Suprapubic skin (tissue), 4 donors: ENCODE data around the gene CLCN5.

ENCODE experiments used
- CTCF ChIP-seq, 2 donors: fragments of 200-600 bp in 1 of 2; fragments of 450-650 bp in 1 of 2; sonication (generic) in 1 of 2; IDR thresholded peaks; one replicate each; pipeline ENCODE4 v1.5.1; 2016 to 2019; ENCODE audit warnings: antibody characterized with exemption in 2 of 2, mild to moderate bottlenecking in 1 of 2, moderate library complexity in 1 of 2
- EP300 ChIP-seq: sonication (generic); formaldehyde crosslinking; IDR thresholded peaks from one replicate; pipeline ENCODE4 v1.6.1; 2017; ENCODE audit warnings: antibody characterized with exemption
- POLR2A ChIP-seq, 2 donors: fragments of 450-650 bp; IDR thresholded peaks; one replicate each; pipeline ENCODE4 v1.6.1; 2017; ENCODE audit warnings: antibody characterized with exemption in 2 of 2, mild to moderate bottlenecking in 2 of 2, moderate library complexity in 2 of 2
- POLR2AphosphoS5 ChIP-seq, 3 donors: sonication (generic); formaldehyde crosslinking; IDR thresholded peaks; one replicate each; pipeline ENCODE4 v1.6.1; 2017; ENCODE audit warnings: antibody characterized with exemption in 3 of 3

GRCh38 chrX:49919617-49920016, 2.8 kb upstream of the CLCN5 start:
- TF ChIP-seq POLR2AphosphoS5 (IDR thresholded peaks at IDR 0.05): no peak
- TF ChIP-seq CTCF (IDR thresholded peaks at IDR 0.05): peak; percentile 25 to 69
- TF ChIP-seq POLR2A (IDR thresholded peaks at IDR 0.05): no peak
- TF ChIP-seq EP300: no peak
